NB4 (cell line): ENCODE results near the gene PTN.

Experiments
- MYC ChIP-seq: IDR thresholded peaks from 2 replicates; pipeline ENCODE4 v1.6.1; 2011; ENCODE audit warnings: low read depth, low read length
- TF ChIP-seq, protein P1 (sequence below): IDR thresholded peaks from one replicate; pipeline ENCODE4 v1.5.1; 2012; ENCODE audit warnings: low read depth, low read length

DNA sequence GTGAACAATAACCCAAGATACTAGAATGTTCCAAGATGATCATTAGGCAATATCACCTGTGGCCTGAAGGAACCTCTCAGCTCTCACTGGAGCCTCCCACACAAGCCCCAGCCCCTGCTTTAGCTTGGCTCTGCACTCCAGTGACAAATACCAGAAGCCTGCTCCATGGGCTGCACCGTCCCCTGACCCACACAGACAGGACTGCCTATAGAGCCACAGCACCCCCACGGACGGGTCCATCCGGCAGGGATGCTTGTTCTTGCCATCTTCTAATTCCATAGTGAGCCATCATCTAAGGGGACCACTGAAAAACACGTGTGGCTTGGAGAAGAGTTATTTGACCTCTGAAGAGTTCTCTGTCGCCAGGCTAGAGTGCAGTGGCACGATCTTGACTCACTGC lies 100.9 kb downstream of the PTN start:
- TF ChIP-seq MYC, result no peak
- TF ChIP-seq, protein P1, sequence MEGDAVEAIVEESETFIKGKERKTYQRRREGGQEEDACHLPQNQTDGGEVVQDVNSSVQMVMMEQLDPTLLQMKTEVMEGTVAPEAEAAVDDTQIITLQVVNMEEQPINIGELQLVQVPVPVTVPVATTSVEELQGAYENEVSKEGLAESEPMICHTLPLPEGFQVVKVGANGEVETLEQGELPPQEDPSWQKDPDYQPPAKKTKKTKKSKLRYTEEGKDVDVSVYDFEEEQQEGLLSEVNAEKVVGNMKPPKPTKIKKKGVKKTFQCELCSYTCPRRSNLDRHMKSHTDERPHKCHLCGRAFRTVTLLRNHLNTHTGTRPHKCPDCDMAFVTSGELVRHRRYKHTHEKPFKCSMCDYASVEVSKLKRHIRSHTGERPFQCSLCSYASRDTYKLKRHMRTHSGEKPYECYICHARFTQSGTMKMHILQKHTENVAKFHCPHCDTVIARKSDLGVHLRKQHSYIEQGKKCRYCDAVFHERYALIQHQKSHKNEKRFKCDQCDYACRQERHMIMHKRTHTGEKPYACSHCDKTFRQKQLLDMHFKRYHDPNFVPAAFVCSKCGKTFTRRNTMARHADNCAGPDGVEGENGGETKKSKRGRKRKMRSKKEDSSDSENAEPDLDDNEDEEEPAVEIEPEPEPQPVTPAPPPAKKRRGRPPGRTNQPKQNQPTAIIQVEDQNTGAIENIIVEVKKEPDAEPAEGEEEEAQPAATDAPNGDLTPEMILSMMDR, result no peak
